Measurements from ENCODE around the gene SPAG4. TPM values are rescaled to one million over a fixed set of nuclear protein-coding genes. Genes with fewer than 3 reads are reported as not detected.
A peak's percentile ranks its signal among the peaks of the same experiment; 100 is the strongest.

SPAG4 gene
- total RNA-seq, 1 donor: 4.0 TPM

DNA sequence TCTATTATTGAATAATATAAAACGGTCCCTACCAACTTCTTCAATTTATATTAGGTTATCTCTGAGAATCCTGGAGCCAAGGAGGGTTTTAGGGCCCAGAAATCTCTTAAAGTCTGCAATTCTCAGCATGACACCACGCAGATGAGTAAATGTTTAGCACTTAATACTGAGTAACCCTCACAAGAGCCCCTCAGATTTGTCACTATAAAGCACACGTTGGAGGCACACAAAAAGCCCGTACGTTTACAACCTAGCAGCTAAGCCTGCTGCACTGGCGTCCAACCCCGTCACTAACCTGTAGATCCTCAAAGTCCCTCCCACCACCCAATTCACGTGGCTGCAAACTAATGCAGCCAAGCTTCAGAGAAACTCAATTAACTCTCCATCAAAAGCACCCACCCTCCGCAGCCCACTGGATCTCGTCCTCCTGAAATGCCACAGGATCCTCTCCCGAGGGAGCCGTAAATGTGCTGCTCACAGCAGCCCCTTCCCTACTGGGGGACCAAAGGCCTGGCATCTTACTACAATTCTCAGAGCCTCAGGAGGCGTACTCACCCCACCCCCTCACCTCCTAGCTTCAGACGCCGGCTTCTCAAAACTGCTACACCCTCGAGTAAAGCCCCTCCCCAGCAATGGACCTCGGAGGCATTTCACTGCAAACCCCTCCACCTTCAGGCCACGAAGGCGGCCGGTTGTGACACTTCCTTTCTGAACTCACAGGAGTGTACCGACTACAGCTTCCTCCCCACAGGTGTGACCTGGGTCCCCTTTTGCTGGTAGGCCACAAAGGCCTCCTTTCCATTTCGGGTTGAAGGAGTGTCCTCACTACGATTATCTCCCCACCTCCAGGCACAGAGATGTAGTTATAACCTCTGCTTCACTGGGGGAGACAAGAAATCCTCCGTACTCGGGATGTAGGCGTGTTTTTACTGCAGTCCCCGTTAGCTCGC, 48.2 kb downstream of the SPAG4 start:
- Histone ChIP-seq H3K4me2 (ENCODE audit: insufficient read depth, low read length) (peak overlapping the region; percentile 100), H3K79me2 (ENCODE audit: insufficient read depth, low read length) (peaks cover 63% of the 10 kb centered on the region), H3K27me3 (ENCODE audit: insufficient read depth, low read length) (no peaks in the 10 kb centered on the region), H3K4me3 (ENCODE audit: insufficient read depth, low read length) (peak overlapping the region; percentile 99), H3K36me3 (ENCODE audit: insufficient read depth, low read length) (peaks cover 7% of the 10 kb centered on the region), H3K27ac (ENCODE audit: low read depth, low read length) (peak overlapping the region; percentile 98), H2AFZ (ENCODE audit: low read length) (peak overlapping the region; percentile 91), H3K4me1 (ENCODE audit: insufficient read depth, low read length) (peaks cover 28% of the 10 kb centered on the region), H4K20me1 (ENCODE audit: insufficient read depth, low read length) (peaks cover 53% of the 10 kb centered on the region), H3K9me3 (ENCODE audit: low read depth, low read length) (no peaks in the 10 kb centered on the region)
- TF ChIP-seq, protein P1, sequence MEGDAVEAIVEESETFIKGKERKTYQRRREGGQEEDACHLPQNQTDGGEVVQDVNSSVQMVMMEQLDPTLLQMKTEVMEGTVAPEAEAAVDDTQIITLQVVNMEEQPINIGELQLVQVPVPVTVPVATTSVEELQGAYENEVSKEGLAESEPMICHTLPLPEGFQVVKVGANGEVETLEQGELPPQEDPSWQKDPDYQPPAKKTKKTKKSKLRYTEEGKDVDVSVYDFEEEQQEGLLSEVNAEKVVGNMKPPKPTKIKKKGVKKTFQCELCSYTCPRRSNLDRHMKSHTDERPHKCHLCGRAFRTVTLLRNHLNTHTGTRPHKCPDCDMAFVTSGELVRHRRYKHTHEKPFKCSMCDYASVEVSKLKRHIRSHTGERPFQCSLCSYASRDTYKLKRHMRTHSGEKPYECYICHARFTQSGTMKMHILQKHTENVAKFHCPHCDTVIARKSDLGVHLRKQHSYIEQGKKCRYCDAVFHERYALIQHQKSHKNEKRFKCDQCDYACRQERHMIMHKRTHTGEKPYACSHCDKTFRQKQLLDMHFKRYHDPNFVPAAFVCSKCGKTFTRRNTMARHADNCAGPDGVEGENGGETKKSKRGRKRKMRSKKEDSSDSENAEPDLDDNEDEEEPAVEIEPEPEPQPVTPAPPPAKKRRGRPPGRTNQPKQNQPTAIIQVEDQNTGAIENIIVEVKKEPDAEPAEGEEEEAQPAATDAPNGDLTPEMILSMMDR (IDR thresholded peaks at IDR 0.05; ENCODE audit: extremely low read depth, low read depth, low read length): no peak
- peak; percentile 71 for DNase-seq (ENCODE audit: insufficient read length, low spot score, missing footprints)

- peak within 1 kb of the TSS; percentile 100 for H3K4me2 ChIP-seq (ENCODE audit: insufficient read depth, low read length)
- no peaks in the 10 kb centered on the region for H3K27me3 ChIP-seq (ENCODE audit: insufficient read depth, low read length)
- H3K9me3 ChIP-seq (ENCODE audit: low read depth, low read length): no peaks in the 10 kb centered on the region
- peak within 1 kb of the TSS; percentile 98 for H3K27ac ChIP-seq (ENCODE audit: low read depth, low read length)
- peaks cover 55% of the 10 kb centered on the region for H3K79me2 ChIP-seq (ENCODE audit: insufficient read depth, low read length)
- H3K36me3 ChIP-seq (ENCODE audit: insufficient read depth, low read length): peaks cover 14% of the 10 kb centered on the region
- peak within 1 kb of the TSS; percentile 91 for H2AFZ ChIP-seq (ENCODE audit: low read length)
- peaks cover 28% of the 10 kb centered on the region for H3K4me1 ChIP-seq (ENCODE audit: insufficient read depth, low read length)
- DNase-seq (ENCODE audit: insufficient read length, low spot score, missing footprints): peak; percentile 99
- H4K20me1 ChIP-seq (ENCODE audit: insufficient read depth, low read length): peaks cover 46% of the 10 kb centered on the region
- TF ChIP-seq, protein P1 (IDR thresholded peaks at IDR 0.05; ENCODE audit: extremely low read depth, low read depth, low read length): no peak
- H3K4me3 ChIP-seq (ENCODE audit: insufficient read depth, low read length): peak within 1 kb of the TSS; percentile 99
Observed at GRCh38 chr20:35664466-35665206, 49.0 kb downstream of the SPAG4 start, which contains the start of the genes CPNE1 and RBM12. Gene CPNE1 (minus strand): TSS chr20:35664900. CDS start chr20:35632923, 31,977 bp downstream. Gene RBM12 (minus strand): TSS chr20:35664900. CDS start chr20:35655322, 9,578 bp downstream.

- TF ChIP-seq, protein P1 (IDR thresholded peaks at IDR 0.05; ENCODE audit: extremely low read depth, low read depth, low read length): no peak
- Histone ChIP-seq H3K27me3 (ENCODE audit: insufficient read depth, low read length) (no peaks in the 10 kb centered on the region), H4K20me1 (ENCODE audit: insufficient read depth, low read length) (peaks cover 34% of the 10 kb centered on the region)
Observed at GRCh38 chr20:35665949-35666288, 50.3 kb downstream of the SPAG4 start.

More at GRCh38 chr20:35665949-35666288, 50.3 kb downstream of the SPAG4 start:
- Histone ChIP-seq H3K4me1 (ENCODE audit: insufficient read depth, low read length) (peaks cover 28% of the 10 kb centered on the region), H3K79me2 (ENCODE audit: insufficient read depth, low read length) (peaks cover 42% of the 10 kb centered on the region), H3K36me3 (ENCODE audit: insufficient read depth, low read length) (peaks cover 25% of the 10 kb centered on the region), H3K27ac (ENCODE audit: low read depth, low read length) (no peak overlapping the region), H2AFZ (ENCODE audit: low read length) (no peak overlapping the region), H3K4me3 (ENCODE audit: insufficient read depth, low read length) (no peak overlapping the region), H3K9me3 (ENCODE audit: low read depth, low read length) (no peaks in the 10 kb centered on the region), H3K4me2 (ENCODE audit: insufficient read depth, low read length) (no peak overlapping the region)
- no peak for DNase-seq (ENCODE audit: insufficient read length, low spot score, missing footprints)

All from osteoblast (primary cell).